OCI-LY3 (cell line): ENCODE results near the gene CDIP1.

Source experiments
- H2AFZ ChIP-seq: fragments of 200-600, 300-600 bp; shearing (Covaris generic); 2 replicates; pipeline ENCODE4 v1.6.0; 2014; ENCODE audit warnings: antibody characterized with exemption, low read depth, low read length
- H3K27ac ChIP-seq: fragments of 200-600, 300-600 bp; sonication (generic); 2 replicates; pipeline ENCODE4 v1.5.1; 2014; ENCODE audit warnings: mild to moderate bottlenecking, low read length, moderate library complexity, mixed read lengths
- H3K27me3 ChIP-seq: fragments of 200-600, 300-600 bp; sonication (generic); 2 replicates; pipeline ENCODE4 v1.6.1; 2014; ENCODE audit warnings: low read depth, low read length, mixed read lengths
- H3K36me3 ChIP-seq: fragments of 200-600, 300-600 bp; sonication (generic); replicated peaks from 2 replicates; pipeline ENCODE3; 2014; ENCODE audit warnings: low read depth, low read length, mixed read lengths
- H3K4me1 ChIP-seq: fragments of 300-600, 200-600 bp; sonication (generic); 2 replicates; pipeline ENCODE4 v1.6.1; 2014; ENCODE audit warnings: low read length, mixed read lengths
- H3K4me2 ChIP-seq: fragments of 200-600, 300-600 bp; sonication (generic); 2 replicates; pipeline ENCODE4 v1.6.1; 2014; ENCODE audit warnings: low read length, mixed read lengths
- H3K4me3 ChIP-seq: fragments of 300-600, 200-600 bp; sonication (generic); 2 replicates; pipeline ENCODE4 v1.5.1; 2014; ENCODE audit warnings: antibody characterized with exemption, mild to moderate bottlenecking, low read length, moderate library complexity
- H3K79me2 ChIP-seq: fragments of 300-600, 200-600 bp; shearing (Covaris generic); 2 replicates; pipeline ENCODE4 v1.6.1; 2014; ENCODE audit warnings: mild to moderate bottlenecking, low read length, mixed read lengths
- H3K9ac ChIP-seq: fragments of 300-600, 200-600 bp; shearing (Covaris generic); 2 replicates; pipeline ENCODE4 v1.6.0; 2014; ENCODE audit warnings: mild to moderate bottlenecking, low read length, moderate library complexity
- H3K9me3 ChIP-seq: fragments of 200-600, 300-600 bp; shearing (Covaris generic); 2 replicates; pipeline ENCODE4 v1.6.1; 2014; ENCODE audit warnings: low read length, mixed read lengths; ENCODE audit not compliant: insufficient read depth
- H4K20me1 ChIP-seq: fragments of 200-600, 300-600 bp; sonication (generic); 2 replicates; pipeline ENCODE4 v1.6.1; 2016; ENCODE audit warnings: low read length, mixed read lengths; ENCODE audit not compliant: insufficient read depth
- EZH2phosphoT487 ChIP-seq: fragments of 200-600 bp; shearing (Covaris generic); IDR thresholded peaks from 2 replicates; pipeline ENCODE4 v1.6.1; 2018; ENCODE audit warnings: antibody characterized with exemption, mixed run types, low read depth
- TF ChIP-seq, protein P1 (sequence below): fragments of 200-600, 300-600 bp; sonication (generic); IDR thresholded peaks from 2 replicates; pipeline ENCODE4 v1.5.1; 2014; ENCODE audit warnings: antibody characterized with exemption, low read length, low read depth

The CDIP1 gene

DNA sequence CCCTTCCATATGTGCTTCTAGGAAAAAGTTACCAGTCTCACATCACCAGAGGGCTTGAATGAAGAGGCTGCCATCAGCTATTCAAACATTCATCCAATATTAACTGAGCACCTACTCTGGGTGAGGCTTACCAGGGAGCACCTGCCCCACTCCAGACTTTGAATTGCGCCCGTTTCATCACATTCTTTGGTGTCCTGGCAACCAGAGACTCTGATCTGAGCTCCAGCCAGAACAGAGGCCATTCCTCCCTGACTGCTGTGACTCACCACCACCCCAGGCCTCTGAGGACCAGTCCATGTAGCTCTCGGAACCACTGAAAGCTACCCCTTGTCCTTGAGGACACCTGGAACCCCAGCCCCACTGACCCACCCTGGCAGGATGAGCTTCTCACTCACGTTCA is 17.5 kb upstream of the CDIP1 start, which contains the start of gene C16orf96:
C16orf96 (plus strand) TSS at position 229 of the 400 bp plus-strand sequence; CDS start at position 379, 150 bp downstream.
- no peak within 1 kb of the TSS for H2AFZ ChIP-seq
- no peak within 1 kb of the TSS for H3K4me2 ChIP-seq
- no peaks in the 10 kb centered on the region for H4K20me1 ChIP-seq
- H3K36me3 ChIP-seq: no peaks in the 10 kb centered on the region
- H3K79me2 ChIP-seq: no peaks in the 10 kb centered on the region
- no peaks in the 10 kb centered on the region for H3K9me3 ChIP-seq
- no peak within 1 kb of the TSS for H3K27ac ChIP-seq
- 0 out of 2 replicates have a peak, but pooled peaks cover 3% of the 10 kb centered on the region for H3K27me3 ChIP-seq
- TF ChIP-seq, protein P1, sequence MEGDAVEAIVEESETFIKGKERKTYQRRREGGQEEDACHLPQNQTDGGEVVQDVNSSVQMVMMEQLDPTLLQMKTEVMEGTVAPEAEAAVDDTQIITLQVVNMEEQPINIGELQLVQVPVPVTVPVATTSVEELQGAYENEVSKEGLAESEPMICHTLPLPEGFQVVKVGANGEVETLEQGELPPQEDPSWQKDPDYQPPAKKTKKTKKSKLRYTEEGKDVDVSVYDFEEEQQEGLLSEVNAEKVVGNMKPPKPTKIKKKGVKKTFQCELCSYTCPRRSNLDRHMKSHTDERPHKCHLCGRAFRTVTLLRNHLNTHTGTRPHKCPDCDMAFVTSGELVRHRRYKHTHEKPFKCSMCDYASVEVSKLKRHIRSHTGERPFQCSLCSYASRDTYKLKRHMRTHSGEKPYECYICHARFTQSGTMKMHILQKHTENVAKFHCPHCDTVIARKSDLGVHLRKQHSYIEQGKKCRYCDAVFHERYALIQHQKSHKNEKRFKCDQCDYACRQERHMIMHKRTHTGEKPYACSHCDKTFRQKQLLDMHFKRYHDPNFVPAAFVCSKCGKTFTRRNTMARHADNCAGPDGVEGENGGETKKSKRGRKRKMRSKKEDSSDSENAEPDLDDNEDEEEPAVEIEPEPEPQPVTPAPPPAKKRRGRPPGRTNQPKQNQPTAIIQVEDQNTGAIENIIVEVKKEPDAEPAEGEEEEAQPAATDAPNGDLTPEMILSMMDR: no peak
- TF ChIP-seq EZH2phosphoT487: no peak
- H3K4me3 ChIP-seq: no peak within 1 kb of the TSS
- H3K4me1 ChIP-seq: no peaks in the 10 kb centered on the region
- no peak within 1 kb of the TSS for H3K9ac ChIP-seq

DNA sequence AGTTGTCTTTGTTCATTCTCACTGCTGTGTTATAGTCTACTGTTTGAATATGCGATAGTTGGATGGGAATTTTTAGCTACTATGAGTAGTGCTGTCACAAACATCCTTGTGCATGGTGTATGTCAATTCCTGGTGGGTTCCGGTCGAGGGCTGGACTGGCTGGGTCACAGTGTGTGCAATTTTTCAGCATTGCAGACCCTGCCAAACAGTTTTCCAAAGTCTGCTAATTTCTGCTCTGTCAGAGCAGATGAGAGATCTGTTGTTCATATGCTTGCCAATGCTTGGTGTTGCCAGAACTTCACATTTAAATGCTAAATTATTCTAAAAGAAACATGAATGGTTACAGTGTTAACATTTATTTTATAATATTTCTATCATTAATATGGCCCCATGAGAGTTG is 14.0 kb upstream of the CDIP1 start:
- Histone ChIP-seq H3K27ac (no peak overlapping the region), H3K4me2 (no peak overlapping the region), H4K20me1 (no peaks in the 10 kb centered on the region), H3K79me2 (no peaks in the 10 kb centered on the region), H2AFZ (no peak overlapping the region), H3K4me1 (peaks cover 4% of the 10 kb centered on the region; the same call in 1 of the 2 replicates), H3K9me3 (no peaks in the 10 kb centered on the region), H3K27me3 (peaks cover 12% of the 10 kb centered on the region), H3K4me3 (no peak overlapping the region), H3K9ac (no peak overlapping the region), H3K36me3 (no peaks in the 10 kb centered on the region)
- TF ChIP-seq, protein P1: no peak
- no peak for TF ChIP-seq EZH2phosphoT487

DNA sequence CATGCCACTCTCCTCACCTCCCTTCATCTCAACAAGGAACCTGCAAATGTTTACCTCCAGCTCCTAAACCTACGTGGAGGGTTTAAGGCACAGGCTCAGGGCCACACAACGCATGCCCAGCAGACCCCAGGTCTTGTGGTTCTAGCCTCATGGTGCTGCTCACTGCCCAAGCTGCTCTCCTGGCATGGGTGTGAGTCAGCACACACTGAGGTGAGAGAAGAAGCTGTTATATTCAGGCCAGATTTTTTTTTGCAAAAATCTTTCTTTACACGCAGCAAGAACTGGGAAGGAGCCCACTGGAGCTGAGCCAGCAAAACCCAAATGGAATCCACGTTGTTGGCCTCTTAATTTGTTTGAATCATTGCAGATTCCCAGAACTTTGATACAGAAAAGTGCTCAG is 12.0 kb upstream of the CDIP1 start:
- no peak overlapping the region for H3K9ac ChIP-seq
- peaks cover 4% of the 10 kb centered on the region; the same call in 1 of the 2 replicates for H3K4me1 ChIP-seq
- peaks cover 12% of the 10 kb centered on the region for H3K27me3 ChIP-seq
- TF ChIP-seq, protein P1: no peak
- TF ChIP-seq EZH2phosphoT487: no peak
- H3K79me2 ChIP-seq: no peaks in the 10 kb centered on the region
- H3K27ac ChIP-seq: no peak overlapping the region
- no peaks in the 10 kb centered on the region for H4K20me1 ChIP-seq
- H3K4me3 ChIP-seq: no peak overlapping the region
- H2AFZ ChIP-seq: no peak overlapping the region
- no peaks in the 10 kb centered on the region for H3K36me3 ChIP-seq
- no peak overlapping the region for H3K4me2 ChIP-seq
- no peaks in the 10 kb centered on the region for H3K9me3 ChIP-seq

DNA sequence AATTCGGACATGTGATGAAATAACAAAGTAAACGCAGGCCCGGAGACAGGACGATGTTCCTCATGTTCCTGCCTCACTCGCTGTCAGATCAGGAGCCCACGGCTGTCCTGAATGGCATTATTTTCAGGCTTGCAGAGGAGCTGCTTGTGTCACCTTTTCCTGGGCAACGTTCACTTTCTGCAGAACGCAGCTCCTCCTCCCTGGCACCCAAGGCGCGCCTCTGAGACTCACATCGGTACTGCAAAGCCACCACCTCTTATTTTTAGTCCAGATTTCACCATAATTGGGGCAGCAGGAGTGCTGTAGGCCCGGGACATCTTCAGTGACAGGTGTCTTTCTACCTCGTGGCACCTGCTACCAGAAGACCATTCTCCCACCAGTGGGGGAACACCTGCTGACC is 9.6 kb upstream of the CDIP1 start:
- H3K4me1 ChIP-seq: peaks cover 4% of the 10 kb centered on the region; the same call in 1 of the 2 replicates
- TF ChIP-seq, protein P1: no peak
- no peak for TF ChIP-seq EZH2phosphoT487
- no peak overlapping the region for H3K9ac ChIP-seq
- H2AFZ ChIP-seq: no peak overlapping the region
- no peak overlapping the region for H3K27ac ChIP-seq
- no peaks in the 10 kb centered on the region for H3K36me3 ChIP-seq
- no peaks in the 10 kb centered on the region for H4K20me1 ChIP-seq
- no peaks in the 10 kb centered on the region for H3K79me2 ChIP-seq
- no peak overlapping the region; the same call in 1 of the 2 replicates for H3K4me2 ChIP-seq
- no peak overlapping the region for H3K4me3 ChIP-seq
- peaks cover 10% of the 10 kb centered on the region for H3K27me3 ChIP-seq
- H3K9me3 ChIP-seq: no peaks in the 10 kb centered on the region
